OCI-LY7 (cell line): ENCODE measurements around the gene CSNK1G1.

Source experiments
- EZH2phosphoT487 ChIP-seq: fragments of 200-600 bp; sonication (generic); IDR thresholded peaks from 2 replicates; pipeline ENCODE4 v1.6.1; 2018; ENCODE audit warnings: low read depth, borderline replicate concordance, mild to moderate bottlenecking, mixed run types, antibody characterized with exemption, low read length, moderate library complexity, mixed read lengths
- TF ChIP-seq, protein P1 (sequence below): fragments of 200-600 bp; sonication (generic); conservative IDR thresholded peaks from 2 replicates; pipeline ENCODE4 v1.5.1; 2014; ENCODE audit warnings: mild to moderate bottlenecking, antibody characterized with exemption, low read length, moderate library complexity, mixed read lengths

DNA sequence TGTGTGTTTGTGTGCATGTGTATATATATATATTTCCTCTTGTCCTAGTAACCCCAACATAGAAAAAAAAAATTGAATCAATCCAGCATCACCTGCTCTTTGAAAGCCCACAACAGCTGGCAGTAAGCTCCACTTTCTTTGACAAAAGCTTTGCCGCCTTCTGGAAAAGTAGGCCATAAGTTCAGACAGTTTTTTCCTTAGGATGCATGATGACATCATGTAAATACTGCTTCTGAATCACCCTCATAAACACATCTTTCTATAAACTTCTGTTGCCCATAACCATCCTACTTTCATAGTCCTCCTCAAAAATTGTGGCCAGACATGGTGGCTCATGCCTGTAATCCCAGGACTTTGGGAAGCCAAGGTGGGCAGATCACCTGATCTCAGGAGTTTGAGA, 67.4 kb downstream of the CSNK1G1 start:
- TF ChIP-seq, protein P1, sequence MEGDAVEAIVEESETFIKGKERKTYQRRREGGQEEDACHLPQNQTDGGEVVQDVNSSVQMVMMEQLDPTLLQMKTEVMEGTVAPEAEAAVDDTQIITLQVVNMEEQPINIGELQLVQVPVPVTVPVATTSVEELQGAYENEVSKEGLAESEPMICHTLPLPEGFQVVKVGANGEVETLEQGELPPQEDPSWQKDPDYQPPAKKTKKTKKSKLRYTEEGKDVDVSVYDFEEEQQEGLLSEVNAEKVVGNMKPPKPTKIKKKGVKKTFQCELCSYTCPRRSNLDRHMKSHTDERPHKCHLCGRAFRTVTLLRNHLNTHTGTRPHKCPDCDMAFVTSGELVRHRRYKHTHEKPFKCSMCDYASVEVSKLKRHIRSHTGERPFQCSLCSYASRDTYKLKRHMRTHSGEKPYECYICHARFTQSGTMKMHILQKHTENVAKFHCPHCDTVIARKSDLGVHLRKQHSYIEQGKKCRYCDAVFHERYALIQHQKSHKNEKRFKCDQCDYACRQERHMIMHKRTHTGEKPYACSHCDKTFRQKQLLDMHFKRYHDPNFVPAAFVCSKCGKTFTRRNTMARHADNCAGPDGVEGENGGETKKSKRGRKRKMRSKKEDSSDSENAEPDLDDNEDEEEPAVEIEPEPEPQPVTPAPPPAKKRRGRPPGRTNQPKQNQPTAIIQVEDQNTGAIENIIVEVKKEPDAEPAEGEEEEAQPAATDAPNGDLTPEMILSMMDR: no peak
- no peak for TF ChIP-seq EZH2phosphoT487
